PC-3 (cell line): ENCODE results near the gene MAP3K9.

Source experiments
- EZH2 ChIP-seq: fragments of 300-600 bp; sonication (generic); IDR thresholded peaks from one replicate; pipeline ENCODE4 v1.6.1; 2017; ENCODE audit warnings: antibody characterized with exemption, mild to moderate bottlenecking, low read length; ENCODE audit not compliant: unreplicated experiment
- TF ChIP-seq, protein P1 (sequence below): fragments of 300-600 bp; sonication (generic); conservative IDR thresholded peaks from 2 replicates; pipeline ENCODE4 v1.5.1; 2017; ENCODE audit warnings: antibody characterized with exemption, low read depth, mild to moderate bottlenecking, low read length

DNA sequence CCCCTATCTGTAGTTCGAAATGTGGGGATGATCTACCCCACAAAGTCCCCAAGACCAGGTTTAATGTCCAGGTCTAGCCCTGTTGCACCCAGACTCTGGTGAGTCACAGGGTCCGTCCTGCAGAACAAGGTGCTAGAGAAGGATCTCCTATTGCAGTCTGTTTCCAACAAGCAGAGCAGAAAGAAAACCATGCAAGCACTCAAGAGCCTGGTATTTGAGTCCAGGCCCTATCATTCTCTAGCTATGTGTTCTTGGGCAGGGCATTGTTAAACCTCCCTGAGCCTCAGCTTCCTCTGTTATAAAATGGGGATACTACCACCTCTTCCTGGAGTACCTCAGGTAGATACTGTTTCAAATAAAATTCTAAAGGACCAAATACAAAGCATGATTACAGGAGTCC is 24.4 kb downstream of the MAP3K9 start:
- TF ChIP-seq, protein P1, sequence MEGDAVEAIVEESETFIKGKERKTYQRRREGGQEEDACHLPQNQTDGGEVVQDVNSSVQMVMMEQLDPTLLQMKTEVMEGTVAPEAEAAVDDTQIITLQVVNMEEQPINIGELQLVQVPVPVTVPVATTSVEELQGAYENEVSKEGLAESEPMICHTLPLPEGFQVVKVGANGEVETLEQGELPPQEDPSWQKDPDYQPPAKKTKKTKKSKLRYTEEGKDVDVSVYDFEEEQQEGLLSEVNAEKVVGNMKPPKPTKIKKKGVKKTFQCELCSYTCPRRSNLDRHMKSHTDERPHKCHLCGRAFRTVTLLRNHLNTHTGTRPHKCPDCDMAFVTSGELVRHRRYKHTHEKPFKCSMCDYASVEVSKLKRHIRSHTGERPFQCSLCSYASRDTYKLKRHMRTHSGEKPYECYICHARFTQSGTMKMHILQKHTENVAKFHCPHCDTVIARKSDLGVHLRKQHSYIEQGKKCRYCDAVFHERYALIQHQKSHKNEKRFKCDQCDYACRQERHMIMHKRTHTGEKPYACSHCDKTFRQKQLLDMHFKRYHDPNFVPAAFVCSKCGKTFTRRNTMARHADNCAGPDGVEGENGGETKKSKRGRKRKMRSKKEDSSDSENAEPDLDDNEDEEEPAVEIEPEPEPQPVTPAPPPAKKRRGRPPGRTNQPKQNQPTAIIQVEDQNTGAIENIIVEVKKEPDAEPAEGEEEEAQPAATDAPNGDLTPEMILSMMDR: no peak
- TF ChIP-seq EZH2: no peak
